RWPE2 (cell line): ENCODE results near the gene PCGF2.

Experiments
- ATAC-seq: fragments of 200-7000 bp; cut with Tn5 transposase; 3 replicates; pipeline ENCODE4 v1.9.1; 2021; ENCODE audit warnings: low read depth
- DNase-seq: peaks from one replicate; pipeline ENCODE4 v3.0.0-alpha.2; 2020; ENCODE audit warnings: low spot score
- H3K27ac ChIP-seq: fragments of 450-650 bp; 2 replicates; pipeline ENCODE4 v1.5.1; 2017; ENCODE audit warnings: mild to moderate bottlenecking; ENCODE audit not compliant: poor library complexity, severe bottlenecking
- H3K27me3 ChIP-seq: fragments of 250-450 bp; sonication (Bioruptor Pico); 2 replicates; pipeline ENCODE4 v1.5.1; 2021; ENCODE audit warnings: mild to moderate bottlenecking, moderate library complexity; ENCODE audit not compliant: insufficient read depth, poor library complexity, severe bottlenecking
- H3K36me3 ChIP-seq: fragments of 250-450 bp; sonication (Bioruptor Pico); 2 replicates; pipeline ENCODE4 v1.5.1; 2020; ENCODE audit warnings: low read depth, mild to moderate bottlenecking, moderate library complexity
- H3K4me1 ChIP-seq: fragments of 250-450 bp; sonication (Bioruptor Pico); 2 replicates; pipeline ENCODE4 v1.5.1; 2021; ENCODE audit warnings: mild to moderate bottlenecking, moderate library complexity; ENCODE audit not compliant: insufficient read depth, poor library complexity, severe bottlenecking
- H3K4me3 ChIP-seq: fragments of 250-450 bp; sonication (Bioruptor Pico); 2 replicates; pipeline ENCODE4 v1.5.1; 2021; ENCODE audit warnings: mild to moderate bottlenecking, moderate library complexity; ENCODE audit not compliant: severe bottlenecking
- H3K9me3 ChIP-seq: fragments of 250-450 bp; sonication (Bioruptor Pico); 2 replicates; pipeline ENCODE4 v1.5.1; 2021; ENCODE audit warnings: mild to moderate bottlenecking, moderate library complexity; ENCODE audit not compliant: severe bottlenecking
- TF ChIP-seq, protein P1 (sequence below): fragments of 450-650 bp; IDR thresholded peaks from one replicate; pipeline ENCODE4 v1.5.1; 2017; ENCODE audit warnings: mild to moderate bottlenecking, moderate library complexity; ENCODE audit not compliant: poor library complexity, severe bottlenecking

Gene PCGF2

DNA sequence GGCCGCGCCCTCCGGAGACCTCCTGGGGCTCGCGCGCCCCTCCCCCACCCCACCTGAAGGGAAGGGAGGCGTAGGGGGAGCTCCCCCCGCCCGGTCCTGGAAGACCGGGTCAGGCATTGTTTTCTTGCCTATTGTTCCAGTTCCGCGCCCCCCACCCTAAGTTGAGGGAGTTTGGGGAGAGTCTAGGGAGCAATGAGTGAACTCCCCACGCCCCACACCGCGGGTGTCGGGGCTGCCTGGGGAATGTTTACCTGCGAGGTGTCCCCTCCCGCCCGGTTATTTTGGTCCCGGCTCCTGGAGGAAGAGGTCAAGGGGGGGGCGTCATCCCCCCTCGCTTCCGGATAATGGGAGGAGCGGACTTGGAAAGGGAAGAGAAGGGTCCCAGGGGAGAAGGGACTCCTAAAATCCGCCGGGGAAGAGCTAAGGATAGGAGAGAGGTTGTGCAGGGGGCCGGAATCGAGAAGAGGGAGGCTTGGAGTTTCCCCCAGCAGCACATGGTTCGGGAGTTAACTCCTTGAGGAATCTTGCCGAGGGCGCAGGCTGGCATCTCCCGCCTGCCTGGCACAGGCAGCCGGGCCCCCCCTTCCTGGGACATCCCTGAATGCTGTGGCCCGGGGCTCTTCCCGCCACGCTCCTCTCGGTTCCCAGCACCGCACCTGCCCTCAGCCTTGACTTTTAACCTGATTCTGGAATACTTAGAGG lies 42.2 kb downstream of the PCGF2 start:
- H3K36me3 ChIP-seq, result peaks cover 22% of the 10 kb centered on the region
- no peaks in the 10 kb centered on the region for H3K9me3 ChIP-seq
- ATAC-seq (peak; percentile 18; the same call in 2 of the 3 replicates), DNase-seq (no peak)
- no peaks in the 10 kb centered on the region for H3K4me1 ChIP-seq
- H3K4me3 ChIP-seq, result peak overlapping the region; percentile 54
- H3K27me3 ChIP-seq, result no peaks in the 10 kb centered on the region
- TF ChIP-seq, protein P1, sequence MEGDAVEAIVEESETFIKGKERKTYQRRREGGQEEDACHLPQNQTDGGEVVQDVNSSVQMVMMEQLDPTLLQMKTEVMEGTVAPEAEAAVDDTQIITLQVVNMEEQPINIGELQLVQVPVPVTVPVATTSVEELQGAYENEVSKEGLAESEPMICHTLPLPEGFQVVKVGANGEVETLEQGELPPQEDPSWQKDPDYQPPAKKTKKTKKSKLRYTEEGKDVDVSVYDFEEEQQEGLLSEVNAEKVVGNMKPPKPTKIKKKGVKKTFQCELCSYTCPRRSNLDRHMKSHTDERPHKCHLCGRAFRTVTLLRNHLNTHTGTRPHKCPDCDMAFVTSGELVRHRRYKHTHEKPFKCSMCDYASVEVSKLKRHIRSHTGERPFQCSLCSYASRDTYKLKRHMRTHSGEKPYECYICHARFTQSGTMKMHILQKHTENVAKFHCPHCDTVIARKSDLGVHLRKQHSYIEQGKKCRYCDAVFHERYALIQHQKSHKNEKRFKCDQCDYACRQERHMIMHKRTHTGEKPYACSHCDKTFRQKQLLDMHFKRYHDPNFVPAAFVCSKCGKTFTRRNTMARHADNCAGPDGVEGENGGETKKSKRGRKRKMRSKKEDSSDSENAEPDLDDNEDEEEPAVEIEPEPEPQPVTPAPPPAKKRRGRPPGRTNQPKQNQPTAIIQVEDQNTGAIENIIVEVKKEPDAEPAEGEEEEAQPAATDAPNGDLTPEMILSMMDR, result no peak
- peak overlapping the region; percentile 78 for H3K27ac ChIP-seq

DNA sequence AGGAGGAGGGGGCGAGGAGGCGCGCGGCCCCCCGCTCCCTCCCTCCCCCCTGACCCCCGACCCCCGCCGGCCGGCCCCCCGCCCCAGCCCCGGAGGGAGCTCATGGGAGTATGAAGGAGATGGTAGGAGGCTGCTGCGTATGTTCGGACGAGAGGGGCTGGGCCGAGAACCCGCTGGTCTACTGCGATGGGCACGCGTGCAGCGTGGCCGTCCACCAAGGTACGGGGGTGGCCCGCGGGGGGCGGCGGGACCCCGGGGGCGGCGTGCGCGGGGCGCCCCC lies 42.7 kb downstream of the PCGF2 start:
- peaks cover 22% of the 10 kb centered on the region for H3K36me3 ChIP-seq
- ATAC-seq, result no peak
- H3K4me3 ChIP-seq, result peak overlapping the region; percentile 54
- no peaks in the 10 kb centered on the region for H3K9me3 ChIP-seq
- DNase-seq, result no peak
- TF ChIP-seq, protein P1, result no peak
- no peaks in the 10 kb centered on the region for H3K27me3 ChIP-seq
- H3K27ac ChIP-seq, result peak overlapping the region; percentile 78
- H3K4me1 ChIP-seq, result no peaks in the 10 kb centered on the region

DNA sequence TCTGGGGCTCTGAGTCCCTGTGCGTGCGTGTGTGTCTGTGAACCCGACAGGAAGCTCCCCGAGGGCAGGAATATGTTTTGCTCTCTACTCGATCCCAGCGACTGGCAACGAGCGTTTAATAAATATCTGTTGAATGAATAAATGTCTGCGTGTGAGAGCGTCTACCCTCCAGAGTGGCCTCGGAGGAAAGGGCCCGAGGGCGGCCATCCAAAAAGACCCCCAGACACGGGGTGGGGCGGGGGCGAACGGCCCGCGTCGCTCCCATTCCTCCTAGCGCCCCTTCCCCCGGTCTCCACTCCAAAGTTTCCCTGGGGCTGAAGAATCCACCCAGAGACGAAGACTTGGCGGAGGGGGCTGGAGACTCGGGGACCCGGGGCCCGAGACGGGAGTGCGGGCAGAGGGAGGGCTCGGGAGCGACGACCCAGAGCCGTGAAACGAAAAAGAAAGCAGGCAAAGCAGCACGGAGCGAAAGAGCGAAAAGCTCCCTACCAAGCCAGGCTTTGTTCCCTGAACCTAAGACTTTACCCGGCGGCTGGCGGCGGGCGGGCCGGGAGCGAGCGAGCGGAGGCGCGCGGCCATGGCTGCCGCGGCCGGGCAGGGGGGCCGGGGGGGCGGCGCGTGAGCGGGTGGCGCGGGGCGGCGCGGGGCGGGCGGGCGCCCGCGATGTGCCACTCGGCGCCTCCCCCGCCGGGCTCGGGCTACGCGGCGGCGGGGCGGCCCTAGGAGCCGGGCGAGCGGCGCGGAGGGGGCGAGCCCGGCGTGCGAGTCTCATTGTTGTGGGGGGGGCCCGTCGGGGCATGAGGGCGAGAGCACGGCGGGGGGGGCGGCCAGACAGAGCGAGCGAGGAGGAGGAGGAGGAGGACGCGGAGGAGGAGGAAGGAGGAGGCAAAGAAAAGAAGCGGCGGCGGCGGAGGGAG lies 43.3 kb downstream of the PCGF2 start, which contains the start of gene MLLT6:
Gene MLLT6, plus strand, starts transcription at position 668 of the 917 bp plus-strand sequence. CDS start 360 bp downstream, outside the sequence.
- peak within 1 kb of the TSS; percentile 54 for H3K4me3 ChIP-seq
- H3K9me3 ChIP-seq, result no peaks in the 10 kb centered on the region
- peak; percentile 24 for ATAC-seq
- DNase-seq, result no peak
- H3K27me3 ChIP-seq, result no peaks in the 10 kb centered on the region
- TF ChIP-seq, protein P1, result no peak
- H3K27ac ChIP-seq, result peak within 1 kb of the TSS; percentile 78
- no peaks in the 10 kb centered on the region for H3K4me1 ChIP-seq
- H3K36me3 ChIP-seq, result peaks cover 20% of the 10 kb centered on the region

DNA sequence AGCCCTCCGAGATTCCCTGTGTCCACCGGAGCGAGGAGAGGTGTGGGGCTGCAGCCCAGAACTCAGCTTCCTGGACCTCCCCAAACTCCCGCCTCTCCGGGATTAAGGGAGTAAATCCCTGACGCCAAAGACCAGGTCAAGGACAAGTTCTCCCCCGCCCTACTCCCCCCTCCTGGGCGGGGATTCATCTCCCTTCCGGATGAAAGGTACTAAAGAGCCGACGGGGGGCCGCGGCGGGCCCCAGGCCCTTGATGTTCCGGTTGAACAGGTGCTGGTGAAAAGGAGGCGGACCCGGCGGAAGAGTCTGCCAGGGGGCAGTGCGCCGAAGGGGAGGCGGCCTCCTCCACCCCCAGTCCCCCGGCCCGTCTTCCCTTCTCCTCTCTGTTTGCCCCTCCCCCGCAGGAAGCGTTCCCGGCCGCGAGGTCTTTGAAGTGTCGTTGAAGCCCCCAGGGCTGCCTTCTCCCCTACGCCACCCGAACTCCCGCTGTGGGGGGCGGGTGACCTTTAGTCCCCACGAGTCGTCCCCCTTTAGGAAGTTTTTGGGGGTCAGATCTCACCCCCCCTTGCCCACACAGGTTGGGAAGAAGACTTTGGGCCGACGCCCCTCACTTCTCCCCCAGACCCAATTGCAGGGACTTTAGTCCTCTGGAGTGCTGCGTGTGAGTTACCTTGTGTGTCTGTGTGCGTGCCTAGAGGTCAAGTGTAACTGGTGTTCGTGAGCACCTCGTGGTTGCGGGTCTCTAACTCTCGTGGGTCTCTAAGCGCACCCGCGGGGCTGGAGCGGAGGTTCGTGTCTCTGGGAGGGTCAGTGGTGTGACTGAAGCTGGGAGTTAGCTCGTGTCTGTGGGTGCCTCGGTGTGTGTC lies 44.2 kb downstream of the PCGF2 start:
- DNase-seq, result peak; percentile 87
- H3K4me1 ChIP-seq, result no peaks in the 10 kb centered on the region
- ATAC-seq, result peak; percentile 46
- H3K9me3 ChIP-seq, result no peaks in the 10 kb centered on the region
- no peaks in the 10 kb centered on the region for H3K27me3 ChIP-seq
- peaks cover 12% of the 10 kb centered on the region for H3K36me3 ChIP-seq
- H3K27ac ChIP-seq, result peak overlapping the region; percentile 78
- TF ChIP-seq, protein P1, result no peak
- peak overlapping the region; percentile 54 for H3K4me3 ChIP-seq
